Measurements from ENCODE around the gene TANGO6.

DNA sequence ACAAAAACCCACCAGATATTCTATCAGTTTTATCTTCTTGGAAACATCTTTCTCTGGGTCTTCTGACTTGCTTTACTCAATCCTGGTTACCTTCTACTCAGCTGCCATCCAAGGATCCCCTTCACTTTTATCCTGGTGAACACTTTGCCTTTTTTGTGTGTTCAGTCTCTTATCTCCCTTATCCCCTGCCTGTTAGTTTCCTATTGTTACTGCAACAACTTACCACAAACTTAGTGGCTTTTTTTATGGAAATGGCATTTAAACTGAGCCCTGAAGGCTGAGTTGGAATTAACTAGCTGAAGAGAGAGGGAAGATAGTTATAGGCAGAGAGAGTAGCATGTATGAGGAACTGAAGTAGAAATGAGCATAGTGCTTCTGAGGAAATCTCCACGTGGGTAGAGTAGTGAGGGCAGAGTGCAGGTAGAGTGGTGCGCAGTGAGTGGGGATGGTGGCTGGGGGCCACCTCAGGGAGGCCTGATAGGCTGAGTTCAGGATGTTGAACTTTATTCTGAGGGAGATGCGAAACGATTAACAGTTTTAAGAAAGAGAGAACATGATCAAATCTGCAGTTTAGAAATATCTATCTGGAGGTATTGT lies 26.3 kb downstream of the TANGO6 start:
- TF ChIP-seq EZH2phosphoT487 (IDR thresholded peaks at IDR 0.05; ENCODE audit: low read length): no peak
- TF ChIP-seq, protein P1, sequence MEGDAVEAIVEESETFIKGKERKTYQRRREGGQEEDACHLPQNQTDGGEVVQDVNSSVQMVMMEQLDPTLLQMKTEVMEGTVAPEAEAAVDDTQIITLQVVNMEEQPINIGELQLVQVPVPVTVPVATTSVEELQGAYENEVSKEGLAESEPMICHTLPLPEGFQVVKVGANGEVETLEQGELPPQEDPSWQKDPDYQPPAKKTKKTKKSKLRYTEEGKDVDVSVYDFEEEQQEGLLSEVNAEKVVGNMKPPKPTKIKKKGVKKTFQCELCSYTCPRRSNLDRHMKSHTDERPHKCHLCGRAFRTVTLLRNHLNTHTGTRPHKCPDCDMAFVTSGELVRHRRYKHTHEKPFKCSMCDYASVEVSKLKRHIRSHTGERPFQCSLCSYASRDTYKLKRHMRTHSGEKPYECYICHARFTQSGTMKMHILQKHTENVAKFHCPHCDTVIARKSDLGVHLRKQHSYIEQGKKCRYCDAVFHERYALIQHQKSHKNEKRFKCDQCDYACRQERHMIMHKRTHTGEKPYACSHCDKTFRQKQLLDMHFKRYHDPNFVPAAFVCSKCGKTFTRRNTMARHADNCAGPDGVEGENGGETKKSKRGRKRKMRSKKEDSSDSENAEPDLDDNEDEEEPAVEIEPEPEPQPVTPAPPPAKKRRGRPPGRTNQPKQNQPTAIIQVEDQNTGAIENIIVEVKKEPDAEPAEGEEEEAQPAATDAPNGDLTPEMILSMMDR (IDR thresholded peaks at IDR 0.05; ENCODE audit: low read length): no peak

Data from MM.1S (cell line).